HepG2 (cell line): Measurements from ENCODE around the gene VDAC2. TPM values are rescaled to one million over a fixed set of nuclear protein-coding genes. Genes with fewer than 3 reads are reported as not detected.

Experiments used
- ATAC-seq: fragments of 200-7000 bp; cut with Tn5 transposase; 3 replicates; pipeline ENCODE4 v1.9.1; 2020; ENCODE audit warnings: mild to moderate bottlenecking, moderate library complexity
- BruUV-seq: library from RNA; stranded (reverse); fragments of 400-500 nt; replicated peaks from 2 replicates; lab custom pipeline; 2021; lab: Mats Ljungman, UMichigan
- CTCF ChIA-PET: fragments of 300-600 bp; formaldehyde crosslinking; extraction: SDS; loops from one replicate; lab custom pipeline; 2021; ENCODE audit warnings: low total read pairs, inconsistent platforms, low intra/inter-chr PET ratio; lab: Yijun Ruan, JAX
- POLR2A ChIA-PET: fragments of 350-600 bp; sonication (Branson Sonifier 250); formaldehyde crosslinking; loops from one replicate; lab custom pipeline; 2020; ENCODE audit warnings: antibody characterized with exemption, inconsistent platforms; lab: Yijun Ruan, JAX
- DNase-seq: peaks from one replicate; pipeline ENCODE4 v3.0.0-alpha.2; 2015; ENCODE audit warnings: low spot score
- FAIRE-seq: peaks from 3 replicates; lab custom pipeline; 2011; peaks lifted over from hg19 to GRCh38; lab: Jason Lieb, UNC
- H2AFZ ChIP-seq: one replicate; pipeline ENCODE4 v1.6.1; 2011; ENCODE audit warnings: low read length, inconsistent platforms
- H3K27ac ChIP-seq: fragments of 300-600 bp; 3 replicates; pipeline ENCODE4 v1.8.0; 2011; ENCODE audit warnings: mixed run types, mild to moderate bottlenecking, mixed read lengths, low read length, inconsistent platforms; ENCODE audit not compliant: insufficient read depth; ENCODE audit errors: extremely low read length
- H3K27me3 ChIP-seq, 2 experiments: fragments of 200-600 bp in 1 of 2; 2 replicates in 1 of 2; 3 replicates in 1 of 2; pipeline versions ENCODE4 v1.6.0 to v1.8.0; 2011; ENCODE audit warnings: low read length in 2 of 2, mild to moderate bottlenecking in 2 of 2, moderate library complexity in 2 of 2, inconsistent platforms in 1 of 2; ENCODE audit not compliant: insufficient read depth in 2 of 2, control insufficient read depth in 1 of 2
- H3K36me3 ChIP-seq, 2 experiments: fragments of 200-600 bp in 1 of 2; replicated peaks in 1 of 2; 2 replicates in 1 of 2; 3 replicates in 1 of 2; pipeline versions ENCODE4 v1.5.1 to v1.8.0; 2011; ENCODE audit warnings: low read length in 2 of 2, inconsistent platforms in 1 of 2; ENCODE audit not compliant: insufficient read depth in 2 of 2, control insufficient read depth in 1 of 2
- H3K4me1 ChIP-seq: 2 replicates; pipeline ENCODE4 v1.5.1; 2012; ENCODE audit warnings: low read length, inconsistent platforms; ENCODE audit not compliant: insufficient read depth
- H3K4me2 ChIP-seq: 2 replicates; pipeline ENCODE4 v1.6.0; 2011; ENCODE audit warnings: low read depth, low read length, inconsistent platforms
- H3K4me3 ChIP-seq, 3 experiments: fragments of 200-600 bp in 1 of 3; sonication (generic), shearing (Covaris generic) in 1 of 3; replicated peaks in 1 of 3; 2 replicates each; pipeline ENCODE4 v1.5.1; 2011 to 2016; ENCODE audit warnings: low read length in 3 of 3, inconsistent platforms in 2 of 3, low read depth in 2 of 3, mild to moderate bottlenecking in 2 of 3, control low read depth in 1 of 3, mixed read lengths in 1 of 3; ENCODE audit not compliant: insufficient read depth in 1 of 3
- H3K79me2 ChIP-seq: one replicate; pipeline ENCODE4 v1.6.1; 2011; ENCODE audit warnings: low read length, inconsistent platforms; ENCODE audit not compliant: insufficient read depth
- H3K9ac ChIP-seq: 2 replicates; pipeline ENCODE4 v1.6.0; 2011; ENCODE audit warnings: mild to moderate bottlenecking, low read depth, low read length, inconsistent platforms; ENCODE audit not compliant: insufficient read depth
- H3K9me3 ChIP-seq: 2 replicates; pipeline ENCODE4 v1.5.1; 2012; ENCODE audit warnings: mild to moderate bottlenecking, low read length
- H4K20me1 ChIP-seq: 2 replicates; pipeline ENCODE4 v1.6.0; 2011; ENCODE audit warnings: inconsistent platforms, mild to moderate bottlenecking, low read length, moderate library complexity; ENCODE audit not compliant: insufficient read depth
- HDAC2 ChIP-seq: sonication (generic); formaldehyde crosslinking; IDR thresholded peaks from 2 replicates; pipeline ENCODE4 v1.4.0; 2020; ENCODE audit warnings: missing genetic modification reagents
- LBX2 ChIP-seq: sonication (generic); formaldehyde crosslinking; IDR thresholded peaks from 2 replicates; pipeline ENCODE4 v1.5.0; 2020; ENCODE audit warnings: missing genetic modification reagents, mild to moderate bottlenecking, borderline replicate concordance
- PBX3 ChIP-seq: sonication (generic); formaldehyde crosslinking; IDR thresholded peaks from 2 replicates; pipeline ENCODE4 v1.8.1; 2023; ENCODE audit warnings: missing genetic modification reagents, inconsistent platforms, borderline replicate concordance
- PITX1 ChIP-seq: sonication (generic); formaldehyde crosslinking; IDR thresholded peaks from 2 replicates; pipeline ENCODE4 v1.5.1; 2020; ENCODE audit warnings: mild to moderate bottlenecking, missing genetic modification reagents
- RFXAP ChIP-seq: sonication (generic); formaldehyde crosslinking; IDR thresholded peaks from 2 replicates; pipeline ENCODE4 v1.4.0; 2020; ENCODE audit warnings: missing genetic modification reagents, borderline replicate concordance
- SAP130 ChIP-seq: IDR thresholded peaks from 2 replicates; pipeline ENCODE4 v1.6.1; 2016; ENCODE audit warnings: low read depth
- STAG1 ChIP-seq: sonication (generic); formaldehyde crosslinking; IDR thresholded peaks from 2 replicates; pipeline ENCODE4 v1.4.0; 2020; ENCODE audit warnings: missing genetic modification reagents
- THYN1 ChIP-seq: sonication (generic); formaldehyde crosslinking; IDR thresholded peaks from 2 replicates; pipeline ENCODE4 v1.8.1; 2023; ENCODE audit warnings: low read depth, mild to moderate bottlenecking, moderate library complexity, missing genetic modification reagents, borderline replicate concordance
- ZBTB1 ChIP-seq: sonication (generic); formaldehyde crosslinking; IDR thresholded peaks from 2 replicates; pipeline ENCODE4 v1.4.0; 2020; ENCODE audit warnings: missing genetic modification reagents, borderline replicate concordance
- ZBTB34 ChIP-seq: sonication (generic); formaldehyde crosslinking; IDR thresholded peaks from 2 replicates; pipeline ENCODE4 v1.8.0; 2022; ENCODE audit warnings: mild to moderate bottlenecking, missing genetic modification reagents
- ZNF335 ChIP-seq: sonication (generic); formaldehyde crosslinking; IDR thresholded peaks from 2 replicates; pipeline ENCODE4 v1.4.0; 2020; ENCODE audit warnings: missing genetic modification reagents
- ZNF710 ChIP-seq: sonication (generic); formaldehyde crosslinking; IDR thresholded peaks from 2 replicates; pipeline ENCODE4 v1.5.0; 2020; ENCODE audit warnings: mild to moderate bottlenecking, missing genetic modification reagents, borderline replicate concordance
- WGBS: methylation state at CpG from one replicate; pipeline ENCODE4 v1.1.6; 2017; ENCODE audit warnings: low lambda C conversion rate; 5-methylcytosine and 5-hydroxymethylcytosine counted together
- in situ Hi-C: cut with HindIII; loops from 2 replicates; pipeline ENCODE4 v1.10.0; 2017; ENCODE audit warnings: low pct_unique_long_range_greater_than_20kb; ENCODE audit not compliant: extremely low pct_ligation_motif_present
- intact Hi-C: fragments of 100-400 bp; cut with micrococcal nuclease; formaldehyde crosslinking; loops from one replicate; pipeline ENCODE4 v1.10.0; 2022; ENCODE audit not compliant: unreplicated experiment
- polyA plus RNA-seq, 8 experiments: library from polyadenylated mRNA; depleted of rRNA in 3 of 8; stranded (reverse) in 7 of 8; unstranded in 1 of 8; fragments of >200 nt; fragmentation: Illumina TruSeq in 4 of 8; extraction: Trizol in 4 of 8; gene quantifications; 2 replicates each; pipeline versions ENCODE4 v1.2.1 to v1.2.3, GENCODE V29; 2011 to 2016; ENCODE audit warnings: low read depth in 4 of 8, missing spikeins in 1 of 8, mixed read lengths in 1 of 8; ENCODE audit not compliant: insufficient read depth in 1 of 8
- total RNA-seq, 5 experiments: library from RNA; depleted of rRNA; stranded (reverse); fragments of >200 nt; fragmentation: Illumina TruSeq; extraction: Trizol; gene quantifications; 2 replicates each; pipeline ENCODE4 v1.2.3, GENCODE V29; 2016; ENCODE audit warnings: low read depth in 1 of 5

Gene VDAC2
- total and polyA plus RNA-seq, 2 of the 13 experiments (the other 11 are each of a cell fraction or from before 2014, with no cell fraction given), result 67.9 to 222 TPM

GRCh38 chr10:75186310-75186709 is 24.3 kb upstream of the VDAC2 start:
- no peak overlapping the region for H2AFZ ChIP-seq

GRCh38 chr10:75187961-75188426 is 22.6 kb upstream of the VDAC2 start:
- CTCF ChIA-PET, result interaction anchor here (1.2 to 3.3 kb wide), 3 partner anchors 41 to 48 kb away, joined by 4 to 34 read pairs (median 28); partner anchors contain the start of gene COMTD1
- H4K20me1 ChIP-seq, result no peaks in the 10 kb centered on the region
- BruUV-seq, result no TSS peak
- H3K36me3 ChIP-seq, result no peaks in the 10 kb centered on the region
- POLR2A ChIA-PET, result interaction anchor here (0.6 to 2.8 kb wide), 15 partner anchors 11 to 1163 kb away, joined by 3 to 16 read pairs (median 4); partner anchors contain the start of genes SAMD8 and VDAC2
- H3K27me3 ChIP-seq, result no peaks in the 10 kb centered on the region
- no peaks in the 10 kb centered on the region for H3K9me3 ChIP-seq
- H3K9ac ChIP-seq, result no peak overlapping the region
- no peaks in the 10 kb centered on the region for H3K79me2 ChIP-seq
- in situ Hi-C loops, result loop anchor here (5.0 kb wide), 1 partner anchor 44 kb away; no protein-coding TSS in a partner anchor
- peak; percentile 69 for DNase-seq
- FAIRE-seq, result peak; percentile 88
- peak; percentile 45 for ATAC-seq
- H2AFZ ChIP-seq, result no peak overlapping the region
- H3K4me2 ChIP-seq, result no peak overlapping the region
- intact Hi-C loops, result loop anchor here (1.0 to 5.0 kb wide), 3 partner anchors 19 to 76 kb away; partner anchors contain the start of gene SAMD8
- 70% methylated on average over 3 of the region's 3 CpGs for WGBS
- H3K27ac ChIP-seq, result no peak overlapping the region
- peaks cover 76% of the 10 kb centered on the region for H3K4me1 ChIP-seq
- no peak overlapping the region for H3K4me3 ChIP-seq
- TF ChIP-seq SAP130 (CRISPR knock-in tag) (peak; percentile 18; the same call in 1 of the 2 replicates), ZNF335 (CRISPR knock-in tag) (peak; percentile 70; the same call in 1 of the 2 replicates), PBX3 (no peak), HDAC2 (peak; percentile 31; the same call in 1 of the 2 replicates), ZBTB34 (no peak), LBX2 (CRISPR knock-in tag) (no peak), STAG1 (peak; percentile 71), PITX1 (CRISPR knock-in tag) (no peak), ZNF710 (CRISPR knock-in tag) (no peak), ZBTB1 (no peak)

More at GRCh38 chr10:75186310-75186709, 24.3 kb upstream of the VDAC2 start:
- TF ChIP-seq THYN1 (CRISPR knock-in tag) (no peak), RFXAP (CRISPR knock-in tag) (0 out of 2 replicates have a peak, but pooled peaks have one; percentile 46)
- Histone ChIP-seq H3K27me3 (no peaks in the 10 kb centered on the region), H3K9me3 (no peaks in the 10 kb centered on the region), H3K79me2 (no peaks in the 10 kb centered on the region), H3K4me2 (peak overlapping the region; percentile 33; the same call in 1 of the 2 replicates), H3K27ac (peak overlapping the region; percentile 22), H3K4me3 (no peak overlapping the region), H3K9ac (no peak overlapping the region), H4K20me1 (no peaks in the 10 kb centered on the region), H3K4me1 (peaks cover 64% of the 10 kb centered on the region), H3K36me3 (no peaks in the 10 kb centered on the region)
- in situ Hi-C loops, result loop anchor here (5.0 kb wide), 1 partner anchor 46 kb away; no protein-coding TSS in a partner anchor
- POLR2A ChIA-PET, result interaction anchor here (2.8 kb wide), 1 partner anchor 24 kb away, joined by 16 read pairs; the partner anchor contains the start of gene VDAC2
- CTCF ChIA-PET, result interaction anchor here (0.9 to 3.3 kb wide), 2 partner anchors 44 to 50 kb away, joined by 3 to 34 read pairs; partner anchors contain the start of gene COMTD1
- 21% methylated on average over 4 of the region's 4 CpGs for WGBS
- no peak for FAIRE-seq
- intact Hi-C loops, result loop anchor here (5.0 kb wide), 1 partner anchor 74 kb away; the partner anchor contains the start of gene SAMD8
- DNase-seq, result no peak
- ATAC-seq, result no peak; the same call in 2 of the 3 replicates
- BruUV-seq, result no TSS peak
